Liver (tissue), 9 donors: ENCODE results near the gene NEK11. TPM values are rescaled to one million over a fixed set of nuclear protein-coding genes. Genes with fewer than 3 reads are reported as not detected.

Experiments
- DNase-seq: peaks from one replicate; pipeline ENCODE4 v3.0.0-alpha.2; 2017; ENCODE audit warnings: low spot score
- H3K27ac ChIP-seq, 2 donors: one replicate each; pipeline ENCODE4 v1.7.0; 2013; ENCODE audit warnings: inconsistent platforms in 2 of 2, low read length in 2 of 2, control low read depth in 1 of 2, low read depth in 1 of 2, mild to moderate bottlenecking in 1 of 2
- H3K27me3 ChIP-seq, 4 donors: one replicate each; pipeline versions ENCODE4 v1.6.1 to v1.7.0; 2013; ENCODE audit warnings: low read length in 3 of 4, inconsistent platforms in 1 of 4, mild to moderate bottlenecking in 1 of 4, moderate library complexity in 1 of 4; ENCODE audit not compliant: control insufficient read depth in 4 of 4, insufficient read depth in 4 of 4
- H3K36me3 ChIP-seq, 4 donors: one replicate each; pipeline versions ENCODE4 v1.6.1 to v1.7.0; 2013; ENCODE audit warnings: low read length in 3 of 4, mild to moderate bottlenecking in 3 of 4, low read depth in 1 of 4, moderate library complexity in 1 of 4; ENCODE audit not compliant: control insufficient read depth in 4 of 4, insufficient read depth in 3 of 4
- H3K4me1 ChIP-seq, 4 donors: one replicate each; pipeline versions ENCODE4 v1.6.1 to v1.7.0; 2013; ENCODE audit warnings: low read length in 3 of 4, mild to moderate bottlenecking in 3 of 4, moderate library complexity in 1 of 4; ENCODE audit not compliant: control insufficient read depth in 4 of 4, insufficient read depth in 4 of 4
- H3K4me3 ChIP-seq, 3 donors: one replicate each; pipeline versions ENCODE4 v1.6.1 to v1.7.0; 2013; ENCODE audit warnings: low read length in 3 of 3, control low read depth in 1 of 3, low read depth in 1 of 3, mild to moderate bottlenecking in 1 of 3
- H3K9ac ChIP-seq, 2 donors: one replicate each; pipeline ENCODE4 v1.7.0; 2013; ENCODE audit warnings: low read length in 2 of 2, mild to moderate bottlenecking in 2 of 2, moderate library complexity in 2 of 2, control low read depth in 1 of 2, low read depth in 1 of 2
- H3K9me3 ChIP-seq, 4 donors: one replicate each; pipeline versions ENCODE4 v1.6.1 to v1.7.0; 2013; ENCODE audit warnings: low read length in 3 of 4; ENCODE audit not compliant: control insufficient read depth in 4 of 4
- EGR1 ChIP-seq, 2 donors: IDR thresholded peaks; 2 replicates each; pipeline ENCODE4 v1.6.1; 2016 to 2018; ENCODE audit warnings: antibody characterized with exemption in 2 of 2, low read depth in 2 of 2
- GABPA ChIP-seq, 2 donors: IDR thresholded peaks in 1 of 2; conservative IDR thresholded peaks in 1 of 2; 2 replicates each; pipeline ENCODE4 v1.6.1; 2016; ENCODE audit warnings: antibody characterized with exemption in 2 of 2, mild to moderate bottlenecking in 1 of 2, moderate library complexity in 1 of 2
- HNF4A ChIP-seq, 2 donors: conservative IDR thresholded peaks; 2 replicates each; pipeline ENCODE4 v1.6.1; 2016; ENCODE audit warnings: antibody characterized with exemption in 2 of 2, mild to moderate bottlenecking in 2 of 2
- HNF4G ChIP-seq: IDR thresholded peaks from 2 replicates; pipeline ENCODE4 v1.6.1; 2016; ENCODE audit warnings: antibody characterized with exemption
- JUND ChIP-seq, 2 donors: IDR thresholded peaks; 2 replicates each; pipeline ENCODE4 v1.6.1; 2016; ENCODE audit warnings: antibody characterized with exemption in 2 of 2
- RXRA ChIP-seq, 2 donors: IDR thresholded peaks; 2 replicates each; pipeline ENCODE4 v1.6.1; 2017 to 2018; ENCODE audit warnings: antibody characterized with exemption in 2 of 2, mild to moderate bottlenecking in 1 of 2
- SP1 ChIP-seq: IDR thresholded peaks from 2 replicates; pipeline ENCODE4 v1.6.1; 2018; ENCODE audit warnings: antibody characterized with exemption, mild to moderate bottlenecking
- TAF1 ChIP-seq: conservative IDR thresholded peaks from 2 replicates; pipeline ENCODE4 v1.6.1; 2016; ENCODE audit warnings: antibody characterized with exemption, mild to moderate bottlenecking
- YY1 ChIP-seq: IDR thresholded peaks from 2 replicates; pipeline ENCODE4 v1.6.1; 2016; ENCODE audit warnings: antibody characterized with exemption, mild to moderate bottlenecking
- WGBS: extraction: QIAGEN DNeasy Blood & Tissue Kit; methylation state at CpG from one replicate; pipeline ENCODE4 v1.1.7; 2013; 5-methylcytosine and 5-hydroxymethylcytosine counted together
- polyA plus RNA-seq, 2 donors: library from polyadenylated mRNA; stranded (reverse) in 1 of 2; unstranded in 1 of 2; fragments of 200-250 nt in 1 of 2; fragments of >200 nt in 1 of 2; fragmentation: Nextera tagmentation in 1 of 2; extraction: Ambion mirVana in 1 of 2; gene quantifications; one replicate each; pipeline versions ENCODE4 v1.2.1 to v1.2.3, GENCODE V29; 2013 to 2015
- total RNA-seq, 2 donors: library from RNA; depleted of rRNA; stranded (reverse); fragments of >200 nt; gene quantifications; one replicate each; pipeline ENCODE4 v1.2.3, GENCODE V29; 2014
- TF ChIP-seq, protein P1 (sequence below): fragments of 150-350 bp; IDR thresholded peaks from 2 replicates; pipeline ENCODE4 v1.5.1; 2017; ENCODE audit warnings: improper control_type of control experiment, low read depth, low read length; ENCODE audit not compliant: missing input control
- TF ChIP-seq, protein P2 (sequence below): IDR thresholded peaks from 2 replicates; pipeline ENCODE4 v1.6.1; 2016; ENCODE audit warnings: antibody characterized with exemption
- TF ChIP-seq, protein P3 (sequence below): IDR thresholded peaks from 2 replicates; pipeline ENCODE4 v1.6.1; 2016; ENCODE audit warnings: antibody characterized with exemption
- TF ChIP-seq, protein P4 (sequence below): IDR thresholded peaks from 2 replicates; pipeline ENCODE4 v1.6.1; 2016; ENCODE audit warnings: antibody characterized with exemption, mild to moderate bottlenecking
- donor health status: healthy.
- donor health status: healthy.
- donor health status: healthy.
- donor health status: healthy.
- donor health status: healthy.

The NEK11 gene
- total and polyA plus RNA-seq, 4 donors = 0.35 to 0.92 (median 0.69) TPM

DNA sequence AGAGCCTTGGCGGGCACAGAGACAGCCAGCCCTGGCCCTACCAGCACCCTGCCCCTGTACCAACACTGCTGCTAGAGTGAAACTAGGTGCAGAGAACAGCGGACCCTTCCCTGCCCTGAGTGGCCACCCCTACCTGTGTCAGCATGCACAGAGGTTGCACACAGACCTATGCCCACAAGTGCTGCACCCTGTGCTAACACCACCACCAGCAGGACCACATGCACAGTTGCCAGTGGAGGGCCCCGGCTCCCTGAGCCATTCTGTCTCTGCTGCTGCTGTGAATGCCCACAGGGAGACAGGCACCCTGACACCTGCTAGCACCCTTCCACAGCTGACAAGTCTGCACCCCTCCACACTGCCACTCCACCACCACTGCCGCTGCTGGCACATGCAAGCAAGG, 131.8 kb downstream of the NEK11 start:
- H3K27me3 ChIP-seq = no peaks in the 10 kb centered on the region
- 92% methylated on average over 4 of the region's 4 CpGs for WGBS
- no peak for DNase-seq
- H3K36me3 ChIP-seq = no peaks in the 10 kb centered on the region
- H3K9ac ChIP-seq = no peak overlapping the region
- H3K4me1 ChIP-seq = no peaks in the 10 kb centered on the region
- no peak overlapping the region for H3K27ac ChIP-seq
- TF ChIP-seq HNF4G (no peak), SP1 (no peak)
- TF ChIP-seq, protein P1, sequence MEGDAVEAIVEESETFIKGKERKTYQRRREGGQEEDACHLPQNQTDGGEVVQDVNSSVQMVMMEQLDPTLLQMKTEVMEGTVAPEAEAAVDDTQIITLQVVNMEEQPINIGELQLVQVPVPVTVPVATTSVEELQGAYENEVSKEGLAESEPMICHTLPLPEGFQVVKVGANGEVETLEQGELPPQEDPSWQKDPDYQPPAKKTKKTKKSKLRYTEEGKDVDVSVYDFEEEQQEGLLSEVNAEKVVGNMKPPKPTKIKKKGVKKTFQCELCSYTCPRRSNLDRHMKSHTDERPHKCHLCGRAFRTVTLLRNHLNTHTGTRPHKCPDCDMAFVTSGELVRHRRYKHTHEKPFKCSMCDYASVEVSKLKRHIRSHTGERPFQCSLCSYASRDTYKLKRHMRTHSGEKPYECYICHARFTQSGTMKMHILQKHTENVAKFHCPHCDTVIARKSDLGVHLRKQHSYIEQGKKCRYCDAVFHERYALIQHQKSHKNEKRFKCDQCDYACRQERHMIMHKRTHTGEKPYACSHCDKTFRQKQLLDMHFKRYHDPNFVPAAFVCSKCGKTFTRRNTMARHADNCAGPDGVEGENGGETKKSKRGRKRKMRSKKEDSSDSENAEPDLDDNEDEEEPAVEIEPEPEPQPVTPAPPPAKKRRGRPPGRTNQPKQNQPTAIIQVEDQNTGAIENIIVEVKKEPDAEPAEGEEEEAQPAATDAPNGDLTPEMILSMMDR = no peak
- no peaks in the 10 kb centered on the region for H3K9me3 ChIP-seq
- H3K4me3 ChIP-seq = no peak overlapping the region

DNA sequence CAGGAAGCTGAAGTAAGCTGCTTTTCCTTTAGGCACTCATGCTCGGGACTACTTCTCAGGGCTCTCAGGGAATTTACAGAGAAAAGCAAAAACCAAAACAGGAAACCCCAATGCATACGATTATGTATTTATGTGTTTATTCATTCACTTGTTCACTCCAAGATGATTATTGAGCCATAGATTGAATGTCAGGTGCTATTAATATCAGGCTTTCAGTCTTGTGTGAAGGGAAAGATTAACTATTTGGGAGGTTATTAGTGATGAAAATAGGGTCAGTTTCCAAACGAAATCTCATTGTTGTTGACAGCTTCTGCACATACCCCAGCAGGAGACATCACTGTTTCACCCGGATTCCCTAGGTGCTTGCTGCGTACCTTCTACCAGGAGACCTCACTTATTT, 135.8 kb downstream of the NEK11 start:
- H3K27ac ChIP-seq = no peak overlapping the region
- H3K36me3 ChIP-seq = no peaks in the 10 kb centered on the region
- no peaks in the 10 kb centered on the region for H3K9me3 ChIP-seq
- H3K4me3 ChIP-seq = no peak overlapping the region
- 67% methylated on average over 5 of the region's 5 CpGs for WGBS
- no peaks in the 10 kb centered on the region for H3K4me1 ChIP-seq
- no peaks in the 10 kb centered on the region for H3K27me3 ChIP-seq
- no peak for DNase-seq
- TF ChIP-seq, protein P2, sequence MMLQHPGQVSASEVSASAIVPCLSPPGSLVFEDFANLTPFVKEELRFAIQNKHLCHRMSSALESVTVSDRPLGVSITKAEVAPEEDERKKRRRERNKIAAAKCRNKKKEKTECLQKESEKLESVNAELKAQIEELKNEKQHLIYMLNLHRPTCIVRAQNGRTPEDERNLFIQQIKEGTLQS = no peak
- no peak for TF ChIP-seq GABPA (IDR thresholded peaks at IDR 0.05 in 1 of 2, conservative IDR thresholded peaks at IDR 0.05 in 1 of 2)
- TF ChIP-seq, protein P3, sequence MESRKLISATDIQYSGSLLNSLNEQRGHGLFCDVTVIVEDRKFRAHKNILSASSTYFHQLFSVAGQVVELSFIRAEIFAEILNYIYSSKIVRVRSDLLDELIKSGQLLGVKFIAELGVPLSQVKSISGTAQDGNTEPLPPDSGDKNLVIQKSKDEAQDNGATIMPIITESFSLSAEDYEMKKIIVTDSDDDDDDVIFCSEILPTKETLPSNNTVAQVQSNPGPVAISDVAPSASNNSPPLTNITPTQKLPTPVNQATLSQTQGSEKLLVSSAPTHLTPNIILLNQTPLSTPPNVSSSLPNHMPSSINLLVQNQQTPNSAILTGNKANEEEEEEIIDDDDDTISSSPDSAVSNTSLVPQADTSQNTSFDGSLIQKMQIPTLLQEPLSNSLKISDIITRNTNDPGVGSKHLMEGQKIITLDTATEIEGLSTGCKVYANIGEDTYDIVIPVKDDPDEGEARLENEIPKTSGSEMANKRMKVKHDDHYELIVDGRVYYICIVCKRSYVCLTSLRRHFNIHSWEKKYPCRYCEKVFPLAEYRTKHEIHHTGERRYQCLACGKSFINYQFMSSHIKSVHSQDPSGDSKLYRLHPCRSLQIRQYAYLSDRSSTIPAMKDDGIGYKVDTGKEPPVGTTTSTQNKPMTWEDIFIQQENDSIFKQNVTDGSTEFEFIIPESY = no peak
- TF ChIP-seq RXRA (IDR thresholded peaks at IDR 0.05) = no peak
- H3K9ac ChIP-seq = no peak overlapping the region

DNA sequence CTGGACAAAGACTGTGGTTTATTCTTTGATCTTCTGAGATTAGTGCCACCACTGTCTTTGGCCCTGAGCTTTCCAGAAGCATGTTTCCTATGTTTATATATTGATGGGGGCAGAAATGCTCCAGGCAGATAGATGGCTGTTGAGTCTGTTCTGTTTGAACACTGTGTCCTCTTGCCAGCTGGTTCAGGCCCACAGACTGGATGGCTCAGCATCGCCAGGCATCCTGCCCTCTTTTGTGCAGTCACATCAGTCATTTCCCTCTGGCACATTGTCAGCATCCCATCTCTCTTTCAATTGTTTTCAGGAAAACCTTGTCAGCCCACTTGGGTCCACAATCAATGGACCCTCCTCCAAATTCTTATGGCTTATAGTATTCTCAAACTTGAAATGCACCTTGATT, 141.2 kb downstream of the NEK11 start:
- Histone ChIP-seq H3K36me3 (no peaks in the 10 kb centered on the region), H3K27ac (no peak overlapping the region), H3K27me3 (no peaks in the 10 kb centered on the region), H3K9me3 (no peaks in the 10 kb centered on the region), H3K9ac (no peak overlapping the region), H3K4me1 (no peaks in the 10 kb centered on the region), H3K4me3 (no peak overlapping the region)
- no peak for DNase-seq
- 85% methylated on average over 1 of the region's 1 CpG for WGBS
- TF ChIP-seq, protein P4, sequence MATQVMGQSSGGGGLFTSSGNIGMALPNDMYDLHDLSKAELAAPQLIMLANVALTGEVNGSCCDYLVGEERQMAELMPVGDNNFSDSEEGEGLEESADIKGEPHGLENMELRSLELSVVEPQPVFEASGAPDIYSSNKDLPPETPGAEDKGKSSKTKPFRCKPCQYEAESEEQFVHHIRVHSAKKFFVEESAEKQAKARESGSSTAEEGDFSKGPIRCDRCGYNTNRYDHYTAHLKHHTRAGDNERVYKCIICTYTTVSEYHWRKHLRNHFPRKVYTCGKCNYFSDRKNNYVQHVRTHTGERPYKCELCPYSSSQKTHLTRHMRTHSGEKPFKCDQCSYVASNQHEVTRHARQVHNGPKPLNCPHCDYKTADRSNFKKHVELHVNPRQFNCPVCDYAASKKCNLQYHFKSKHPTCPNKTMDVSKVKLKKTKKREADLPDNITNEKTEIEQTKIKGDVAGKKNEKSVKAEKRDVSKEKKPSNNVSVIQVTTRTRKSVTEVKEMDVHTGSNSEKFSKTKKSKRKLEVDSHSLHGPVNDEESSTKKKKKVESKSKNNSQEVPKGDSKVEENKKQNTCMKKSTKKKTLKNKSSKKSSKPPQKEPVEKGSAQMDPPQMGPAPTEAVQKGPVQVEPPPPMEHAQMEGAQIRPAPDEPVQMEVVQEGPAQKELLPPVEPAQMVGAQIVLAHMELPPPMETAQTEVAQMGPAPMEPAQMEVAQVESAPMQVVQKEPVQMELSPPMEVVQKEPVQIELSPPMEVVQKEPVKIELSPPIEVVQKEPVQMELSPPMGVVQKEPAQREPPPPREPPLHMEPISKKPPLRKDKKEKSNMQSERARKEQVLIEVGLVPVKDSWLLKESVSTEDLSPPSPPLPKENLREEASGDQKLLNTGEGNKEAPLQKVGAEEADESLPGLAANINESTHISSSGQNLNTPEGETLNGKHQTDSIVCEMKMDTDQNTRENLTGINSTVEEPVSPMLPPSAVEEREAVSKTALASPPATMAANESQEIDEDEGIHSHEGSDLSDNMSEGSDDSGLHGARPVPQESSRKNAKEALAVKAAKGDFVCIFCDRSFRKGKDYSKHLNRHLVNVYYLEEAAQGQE = no peak
- no peak for TF ChIP-seq JUND (IDR thresholded peaks at IDR 0.05)
- TF ChIP-seq, protein P3 = no peak
- TF ChIP-seq HNF4A (conservative IDR thresholded peaks at IDR 0.05) = no peak
- TF ChIP-seq HNF4G = no peak
- no peak for TF ChIP-seq YY1
- no peak for TF ChIP-seq SP1
- TF ChIP-seq EGR1 (IDR thresholded peaks at IDR 0.05; ENCODE audit: low read depth in 2 of 2) = no peak
- TF ChIP-seq TAF1 = no peak
- TF ChIP-seq, protein P1 = no peak
- TF ChIP-seq GABPA (IDR thresholded peaks at IDR 0.05 in 1 of 2, conservative IDR thresholded peaks at IDR 0.05 in 1 of 2) = no peak
- TF ChIP-seq, protein P2 = no peak
